Activated T-helper 1 cell treated with anti-CD3 and anti-CD28 coated beads, Interleukin-12 subunit alpha, Interleukin-12 subunit beta, Interleukin-2, Interleukin-4 antibody, amounts not matched to agents 30 ng/mL and 10 ng/mL and 1 ng/mL, durations not matched to agents 14 hours and 24 hours and 36 hours (primary cell): ENCODE measurements around the gene PTTG1IP. TPM values are rescaled to one million over a fixed set of nuclear protein-coding genes. Genes with fewer than 3 reads are reported as not detected.
A peak's percentile ranks its signal among the peaks of the same experiment; 100 is the strongest.

Source experiments
- DNase-seq: peaks from one replicate; pipeline ENCODE4 v3.0.0; 2021; ENCODE audit warnings: low spot score
- H3K27ac Mint-ChIP-seq: one replicate; pipeline ENCODE4 v1.8.0; 2021; ENCODE audit warnings: mild to moderate bottlenecking, mixed read lengths
- H3K27me3 Mint-ChIP-seq: one replicate; pipeline ENCODE4 v1.8.0; 2022; ENCODE audit warnings: mild to moderate bottlenecking, moderate library complexity, mixed read lengths; ENCODE audit not compliant: insufficient read depth
- H3K36me3 Mint-ChIP-seq: one replicate; pipeline ENCODE4 v1.8.0; 2021; ENCODE audit warnings: low read depth, mixed read lengths
- H3K4me1 Mint-ChIP-seq: one replicate; pipeline ENCODE4 v1.8.0; 2021; ENCODE audit warnings: low read depth, mixed read lengths
- H3K4me3 Mint-ChIP-seq: one replicate; pipeline ENCODE4 v1.8.0; 2021; ENCODE audit warnings: mild to moderate bottlenecking, moderate library complexity, mixed read lengths
- H3K9me3 Mint-ChIP-seq: one replicate; pipeline ENCODE4 v1.8.0; 2021; ENCODE audit warnings: mixed read lengths
- intact Hi-C: fragments of 100-400 bp; cut with micrococcal nuclease; formaldehyde crosslinking; loops from one replicate; pipeline ENCODE4 v1.15.1; 2024
- total RNA-seq: library from RNA; stranded (reverse); gene quantifications from 2 replicates; pipeline ENCODE4 v1.2.3, GENCODE V29; 2022

The PTTG1IP gene
- total RNA-seq, 1 donor from 2014 or later = 46.7 TPM

- intact Hi-C loops = loop anchor here (10.0 kb wide), 1 partner anchor 270 kb away; the partner anchor contains the start of gene ADARB1
- DNase-seq = no peak
- no peaks in the 10 kb centered on the region for H3K9me3 Mint-ChIP-seq
- peaks cover 59% of the 10 kb centered on the region for H3K36me3 Mint-ChIP-seq
- no peaks in the 10 kb centered on the region for H3K27me3 Mint-ChIP-seq
- H3K4me1 Mint-ChIP-seq = peaks cover 41% of the 10 kb centered on the region
- H3K4me3 Mint-ChIP-seq = no peak overlapping the region
- H3K27ac Mint-ChIP-seq = no peak overlapping the region
Measured at GRCh38 chr21:44804762-44805161, 68.7 kb downstream of the PTTG1IP start.

DNA sequence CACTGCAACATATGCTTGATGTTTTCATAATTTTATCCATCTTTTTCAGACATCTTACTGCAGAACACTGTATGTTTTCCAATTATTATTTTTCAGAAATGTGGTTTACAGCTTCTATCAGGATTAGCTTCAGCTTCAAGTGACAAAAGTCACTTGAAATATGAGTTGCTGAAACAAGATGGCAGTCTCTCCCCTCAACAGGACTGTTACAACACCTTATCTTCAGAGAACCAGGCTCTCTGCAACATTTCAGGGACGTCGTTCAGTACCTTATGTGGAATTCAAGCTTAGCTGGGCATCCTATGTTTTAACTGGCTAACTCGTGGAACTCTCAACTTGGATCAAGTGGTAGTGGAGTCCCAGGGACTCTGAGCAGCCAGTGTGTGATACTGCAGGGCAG lies 69.8 kb downstream of the PTTG1IP start:
- peak overlapping the region; percentile 88 for H3K4me3 Mint-ChIP-seq
- H3K36me3 Mint-ChIP-seq = peaks cover 55% of the 10 kb centered on the region

DNA sequence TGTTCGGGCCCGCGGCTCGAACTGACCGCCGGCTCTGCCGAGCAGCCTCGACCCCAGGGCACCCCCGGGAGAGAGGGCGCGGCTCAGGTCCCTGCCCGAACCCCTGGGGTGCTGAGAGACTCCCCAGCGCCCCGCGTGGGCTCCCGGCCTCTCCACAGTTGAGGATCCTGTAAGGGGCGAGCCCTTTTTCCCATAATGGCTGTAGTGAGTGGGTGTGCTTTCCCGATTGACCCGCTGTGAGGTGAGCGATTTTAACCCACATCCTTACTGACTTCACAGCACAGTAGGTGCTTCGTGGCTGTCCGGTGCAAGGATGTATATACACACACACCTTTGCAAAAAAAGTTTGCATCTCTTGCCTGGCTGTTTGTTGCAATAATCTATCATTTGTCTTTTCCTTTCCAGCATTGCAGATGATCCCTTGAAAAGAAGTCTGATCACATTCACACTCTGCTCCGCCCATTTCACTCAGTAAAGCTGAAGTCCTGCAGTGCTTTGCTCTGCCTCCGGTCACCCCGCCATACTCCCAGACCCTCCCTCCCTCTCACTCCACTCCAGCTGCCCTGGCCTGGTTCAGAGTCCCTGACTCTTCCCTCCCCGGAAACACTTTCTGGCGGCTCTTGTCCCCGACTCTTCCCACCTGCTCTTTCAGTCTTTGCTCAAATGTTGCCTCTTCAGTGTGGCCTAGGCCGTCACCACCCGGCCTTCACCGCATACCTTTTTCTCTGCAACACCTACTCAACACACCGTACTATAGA lies 70.9 kb downstream of the PTTG1IP start:
- Mint-ChIP-seq H3K4me1 (peaks cover 50% of the 10 kb centered on the region), H3K27ac (peak overlapping the region; percentile 88), H3K4me3 (peak overlapping the region; percentile 88), H3K36me3 (peaks cover 62% of the 10 kb centered on the region), H3K27me3 (no peaks in the 10 kb centered on the region), H3K9me3 (no peaks in the 10 kb centered on the region)
- intact Hi-C loops = loop anchor here (10.0 kb wide), 1 partner anchor 272 kb away; the partner anchor contains the start of gene ADARB1
- DNase-seq = no peak

More for the DNA sequence above, 69.8 kb downstream of the PTTG1IP start:
- peak overlapping the region; percentile 67 for H3K27ac Mint-ChIP-seq
- H3K9me3 Mint-ChIP-seq = no peaks in the 10 kb centered on the region
- H3K4me1 Mint-ChIP-seq = peaks cover 45% of the 10 kb centered on the region
- DNase-seq = no peak
- H3K27me3 Mint-ChIP-seq = no peaks in the 10 kb centered on the region
- intact Hi-C loops = loop anchor here (10.0 kb wide), 1 partner anchor 271 kb away; the partner anchor contains the start of gene ADARB1

GRCh38 chr21:44801468-44802395 lies 71.8 kb downstream of the PTTG1IP start, which contains the start of gene UBE2G2:
TSS of gene UBE2G2 (minus strand) at chr21:44801820. CDS start at chr21:44801748, 72 bp downstream.
- peaks cover 60% of the 10 kb centered on the region for H3K36me3 Mint-ChIP-seq

GRCh38 chr21:44800971-44801467 lies 72.5 kb downstream of the PTTG1IP start:
- peak overlapping the region; percentile 94 for H3K27ac Mint-ChIP-seq
- H3K27me3 Mint-ChIP-seq = no peaks in the 10 kb centered on the region
- intact Hi-C loops = loop anchor here (1.0 to 10.0 kb wide), 7 partner anchors 16 to 290 kb away; partner anchors contain the start of gene ADARB1
- H3K4me3 Mint-ChIP-seq = peak overlapping the region; percentile 99
- H3K36me3 Mint-ChIP-seq = peaks cover 56% of the 10 kb centered on the region
- no peaks in the 10 kb centered on the region for H3K9me3 Mint-ChIP-seq
- no peak for DNase-seq
- H3K4me1 Mint-ChIP-seq = peaks cover 61% of the 10 kb centered on the region

More at GRCh38 chr21:44801468-44802395, 71.8 kb downstream of the PTTG1IP start, which contains the start of gene UBE2G2:
- intact Hi-C loops = loop anchor here (1.0 to 10.0 kb wide), 7 partner anchors 16 to 291 kb away; partner anchors contain the start of gene ADARB1
- peak; percentile 87 for DNase-seq
- Mint-ChIP-seq H3K4me1 (peaks cover 54% of the 10 kb centered on the region), H3K4me3 (peak within 1 kb of the TSS; percentile 99), H3K9me3 (no peaks in the 10 kb centered on the region), H3K27ac (peak within 1 kb of the TSS; percentile 94), H3K27me3 (no peaks in the 10 kb centered on the region)

GRCh38 chr21:44800103-44800502 lies 73.4 kb downstream of the PTTG1IP start:
- Mint-ChIP-seq H3K36me3 (peaks cover 51% of the 10 kb centered on the region), H3K27ac (no peak overlapping the region), H3K4me1 (peaks cover 62% of the 10 kb centered on the region), H3K4me3 (peak overlapping the region; percentile 99), H3K27me3 (no peaks in the 10 kb centered on the region), H3K9me3 (no peaks in the 10 kb centered on the region)
- intact Hi-C loops = loop anchor here (2.0 to 10.0 kb wide), 3 partner anchors 47 to 289 kb away; partner anchors contain the start of gene ADARB1
- no peak for DNase-seq

DNA sequence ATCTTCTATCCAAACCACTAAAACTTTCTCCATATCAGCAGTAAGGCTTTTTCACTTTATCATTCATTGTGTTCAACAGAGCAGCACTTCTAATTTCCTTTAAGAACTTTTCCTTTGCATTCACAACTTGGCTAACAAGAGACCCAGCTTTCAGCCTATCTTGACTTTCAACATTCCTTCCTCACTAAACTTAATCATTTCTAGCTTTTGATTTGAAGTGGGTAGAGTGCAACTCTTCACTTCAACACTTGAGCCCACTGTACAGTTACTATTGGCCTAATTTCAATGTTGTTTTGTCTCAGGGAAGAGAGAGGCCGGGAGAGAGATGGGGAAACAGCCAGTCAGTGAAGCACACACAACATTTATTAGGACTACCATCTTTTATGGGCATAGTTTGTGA lies 73.8 kb downstream of the PTTG1IP start:
- Mint-ChIP-seq H3K9me3 (no peaks in the 10 kb centered on the region), H3K27me3 (no peaks in the 10 kb centered on the region), H3K4me3 (peak overlapping the region; percentile 99), H3K27ac (no peak overlapping the region), H3K36me3 (peaks cover 46% of the 10 kb centered on the region), H3K4me1 (peaks cover 58% of the 10 kb centered on the region)
- DNase-seq = no peak
- intact Hi-C loops = loop anchor here (2.0 to 10.0 kb wide), 3 partner anchors 47 to 289 kb away; partner anchors contain the start of gene ADARB1

Other genes starting within 250 kb of the PTTG1IP start
- gene KRTAP10-9, start 246.6 kb downstream of the PTTG1IP start, total RNA-seq = not detected in 2 replicates
- not detected in 2 replicates for gene KRTAP10-10, start 236.3 kb downstream of the PTTG1IP start, total RNA-seq
- gene KRTAP10-11, start 227.3 kb downstream of the PTTG1IP start, total RNA-seq = not detected in 2 replicates
- not detected in 2 replicates for gene KRTAP12-4, start 219.0 kb downstream of the PTTG1IP start, total RNA-seq
- gene KRTAP12-3, start 215.8 kb downstream of the PTTG1IP start, total RNA-seq = not detected in 2 replicates
- gene KRTAP12-2, start 206.8 kb downstream of the PTTG1IP start, total RNA-seq = not detected in 2 replicates
- not detected in 2 replicates for gene KRTAP12-1, start 191.5 kb downstream of the PTTG1IP start, total RNA-seq
- gene KRTAP10-12, start 176.5 kb downstream of the PTTG1IP start, total RNA-seq = not detected in 2 replicates
- gene TSPEAR, start 162.1 kb downstream of the PTTG1IP start, total RNA-seq = not detected in 2 replicates
- gene UBE2G2, start 71.9 kb downstream of the PTTG1IP start, total RNA-seq = 137 and 151 TPM in 2 replicates
- 86.9 and 88.6 TPM in 2 replicates for gene SUMO3, start 55.6 kb downstream of the PTTG1IP start, total RNA-seq
- 292 and 294 TPM in 2 replicates for gene ITGB2, start 47.2 kb upstream of the PTTG1IP start, total RNA-seq
- gene SLX9, start 66.3 kb upstream of the PTTG1IP start, total RNA-seq = 83.4 and 84.7 TPM in 2 replicates
- gene ADARB1, start 200.9 kb upstream of the PTTG1IP start, total RNA-seq = 24.8 and 25.9 TPM in 2 replicates